G401 (cell line): Measurements from ENCODE around the gene EIF3B. TPM values are rescaled to one million over a fixed set of nuclear protein-coding genes. Genes with fewer than 3 reads are reported as not detected.
"Not testable (repeated sequence)": the region's sequence is repeated elsewhere in the genome, so short reads cannot be mapped to it uniquely, and the experiment has no call there.

ENCODE experiments used
- DNase-seq: peaks from one replicate; pipeline ENCODE4 v3.0.0-alpha.2; 2015; ENCODE audit warnings: low spot score
- in situ Hi-C: cut with HindIII; loops from 2 replicates; pipeline ENCODE4 v1.10.0; 2016; ENCODE audit warnings: low sequenced_read_pairs, mixed read lengths
- total RNA-seq: library from RNA; depleted of rRNA; stranded (reverse); fragments of >200 nt; shearing (Covaris generic); gene quantifications from 2 replicates; pipeline ENCODE4 v1.2.3, GENCODE V29; 2014; rRNA removed

The EIF3B gene
- total RNA-seq, 1 experiment from 2014 or later: 294 TPM

DNA sequence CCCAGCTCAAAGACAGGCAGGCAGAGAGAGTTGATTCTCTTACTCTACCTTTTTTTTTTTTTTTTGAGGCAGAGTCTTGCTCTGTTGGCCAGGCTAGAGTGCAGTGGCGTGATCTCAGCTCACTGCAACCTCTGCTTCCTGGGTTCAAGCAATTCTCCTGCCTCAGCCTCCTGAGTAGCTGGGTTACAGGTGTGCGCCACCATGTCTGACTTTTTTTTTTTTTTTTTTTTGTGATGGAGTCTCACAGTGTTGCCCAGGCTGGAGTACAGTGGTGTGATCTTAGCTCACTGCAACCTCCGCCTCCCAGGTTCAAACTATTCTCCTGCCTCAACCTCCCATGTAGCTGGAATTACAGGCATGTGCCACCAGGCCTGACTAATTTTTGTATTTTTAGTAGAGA, 62.6 kb downstream of the EIF3B start:
- in situ Hi-C loops, DNase-seq: not testable (repeated sequence)

DNA sequence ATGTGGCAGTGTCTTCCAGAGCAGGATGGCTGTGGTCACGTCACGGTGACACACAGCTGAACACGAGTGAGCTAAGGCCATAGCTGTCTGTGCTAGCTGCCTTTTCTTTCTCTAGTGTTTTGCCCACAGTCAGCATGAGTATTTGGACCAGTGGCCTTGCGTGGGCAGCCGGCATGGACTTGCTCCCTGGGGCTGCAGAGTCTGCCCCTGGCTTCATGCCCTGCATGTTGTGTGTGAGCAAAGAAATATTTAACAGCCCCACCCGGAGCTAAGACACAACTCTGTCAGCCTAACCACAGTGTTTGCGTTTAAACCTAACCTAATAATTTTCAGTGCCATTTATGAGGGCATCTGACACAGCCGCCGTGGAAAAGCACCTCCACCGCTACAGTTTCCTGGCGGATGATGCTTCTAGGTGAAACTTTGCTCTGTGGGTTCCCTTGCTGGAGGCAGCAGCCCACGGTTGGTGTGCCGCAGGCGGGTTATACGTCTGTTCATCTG, 63.4 kb downstream of the EIF3B start:
- in situ Hi-C loops: no loop called here
- peak; percentile 78 for DNase-seq

DNA sequence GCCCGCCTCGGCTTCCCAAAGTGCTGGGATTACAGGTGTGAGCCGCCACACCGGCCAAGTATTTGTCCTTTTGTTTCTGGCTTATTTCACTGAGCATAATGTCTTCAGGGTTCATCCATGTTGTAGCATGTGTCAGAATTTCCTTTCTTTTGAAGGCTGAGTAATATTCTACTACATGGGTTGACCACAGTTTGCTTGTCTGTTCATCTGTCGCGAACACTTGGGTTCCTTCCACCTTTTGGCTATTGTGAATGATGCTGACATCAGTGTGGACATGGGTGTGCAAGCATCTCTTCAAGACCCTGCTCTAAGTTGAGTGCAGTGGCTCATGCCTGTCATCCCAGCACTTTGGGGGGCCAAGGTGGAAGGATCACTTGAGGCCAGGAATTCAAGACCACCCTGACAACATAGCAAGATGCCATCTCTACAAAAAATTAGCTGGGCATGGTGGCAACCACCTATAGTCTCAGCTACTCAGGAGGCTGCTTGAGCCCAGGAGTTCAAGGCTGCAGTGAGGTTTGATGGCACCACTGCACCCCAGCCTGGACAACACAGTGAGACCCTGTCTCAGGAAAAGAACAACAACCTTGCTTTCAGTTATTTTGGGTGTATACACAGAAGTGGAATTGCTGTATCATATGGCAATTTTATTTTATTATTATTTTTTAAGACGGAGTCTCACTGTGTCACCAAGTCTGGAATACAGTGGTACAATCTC, 65.7 kb downstream of the EIF3B start:
- in situ Hi-C loops: no loop called here

DNA sequence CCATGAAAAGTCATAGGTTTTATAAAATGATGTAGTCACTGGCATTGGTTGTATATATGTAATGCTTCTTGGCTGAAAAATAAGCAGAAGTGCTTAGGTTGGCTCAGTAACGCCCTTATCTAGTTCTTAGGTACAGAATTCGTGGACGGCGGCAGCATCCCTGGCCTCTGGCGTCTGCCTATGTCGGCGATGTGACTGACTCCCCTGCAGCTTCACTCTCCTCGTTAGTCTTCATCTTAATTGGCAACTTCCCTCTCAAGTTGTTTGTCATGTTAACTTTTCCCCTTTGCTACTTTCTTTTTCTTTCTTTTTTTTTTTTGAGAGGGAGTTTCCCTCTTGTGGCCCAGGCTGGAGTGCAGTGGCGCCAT, 67.3 kb downstream of the EIF3B start:
- in situ Hi-C loops: no loop called here
- DNase-seq: no peak

More for the DNA sequence above, 65.7 kb downstream of the EIF3B start:
- no peak for DNase-seq

DNA sequence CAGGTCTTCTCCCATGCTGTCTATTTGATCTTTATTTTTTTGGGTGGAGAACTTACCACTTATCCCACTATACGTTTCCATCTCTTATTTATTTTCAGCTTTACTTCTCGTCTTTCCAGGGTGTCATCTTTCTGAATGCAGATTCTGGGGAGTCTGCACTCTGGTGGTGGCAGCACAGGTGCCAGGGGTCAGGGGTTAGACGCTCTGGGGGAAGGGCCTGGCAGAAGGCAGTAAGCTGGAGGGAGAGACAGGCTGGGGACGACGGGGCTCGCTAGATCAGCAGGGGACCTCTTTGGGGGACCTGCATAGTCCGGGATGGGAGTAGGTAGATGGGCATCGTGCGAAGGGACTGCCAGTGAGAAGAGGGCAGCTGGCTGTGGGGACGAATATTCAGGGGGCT, 71.1 kb downstream of the EIF3B start:
- no peak for DNase-seq
- in situ Hi-C loops: no loop called here

Other genes starting within 250 kb of the EIF3B start
- 77.8 and 163 TPM in 2 replicates for gene MAD1L1, start 121.9 kb upstream of the EIF3B start, total RNA-seq
- gene MRM2, start 112.6 kb upstream of the EIF3B start, total RNA-seq: 57.5 and 57.8 TPM in 2 replicates
- 31.4 and 37.8 TPM in 2 replicates for gene NUDT1, start 112.6 kb upstream of the EIF3B start, total RNA-seq
- gene SNX8, start 40.4 kb upstream of the EIF3B start, total RNA-seq: 52.9 and 74.2 TPM in 2 replicates
- gene CHST12, start 48.8 kb downstream of the EIF3B start, total RNA-seq: 13.5 and 20.7 TPM in 2 replicates
- gene GRIFIN, start 121.6 kb downstream of the EIF3B start, total RNA-seq: not detected in 2 replicates
- 3.4 and 5.6 TPM in 2 replicates for gene LFNG, start 164.9 kb downstream of the EIF3B start, total RNA-seq
- 87.3 and 104 TPM in 2 replicates for gene BRAT1, start 200.7 kb downstream of the EIF3B start, total RNA-seq
- gene IQCE, start 204.2 kb downstream of the EIF3B start, total RNA-seq: 21.6 and 32.9 TPM in 2 replicates